Islet of Langerhans (tissue), 1 donor: ENCODE results near the gene GLYR1.
A peak's percentile ranks its signal among the peaks of the same experiment; 100 is the strongest.

Experiments used
- FAIRE-seq: peaks from one replicate; lab custom pipeline; 2011; peaks lifted over from hg19 to GRCh38; lab: Jason Lieb, UNC

Gene GLYR1

DNA sequence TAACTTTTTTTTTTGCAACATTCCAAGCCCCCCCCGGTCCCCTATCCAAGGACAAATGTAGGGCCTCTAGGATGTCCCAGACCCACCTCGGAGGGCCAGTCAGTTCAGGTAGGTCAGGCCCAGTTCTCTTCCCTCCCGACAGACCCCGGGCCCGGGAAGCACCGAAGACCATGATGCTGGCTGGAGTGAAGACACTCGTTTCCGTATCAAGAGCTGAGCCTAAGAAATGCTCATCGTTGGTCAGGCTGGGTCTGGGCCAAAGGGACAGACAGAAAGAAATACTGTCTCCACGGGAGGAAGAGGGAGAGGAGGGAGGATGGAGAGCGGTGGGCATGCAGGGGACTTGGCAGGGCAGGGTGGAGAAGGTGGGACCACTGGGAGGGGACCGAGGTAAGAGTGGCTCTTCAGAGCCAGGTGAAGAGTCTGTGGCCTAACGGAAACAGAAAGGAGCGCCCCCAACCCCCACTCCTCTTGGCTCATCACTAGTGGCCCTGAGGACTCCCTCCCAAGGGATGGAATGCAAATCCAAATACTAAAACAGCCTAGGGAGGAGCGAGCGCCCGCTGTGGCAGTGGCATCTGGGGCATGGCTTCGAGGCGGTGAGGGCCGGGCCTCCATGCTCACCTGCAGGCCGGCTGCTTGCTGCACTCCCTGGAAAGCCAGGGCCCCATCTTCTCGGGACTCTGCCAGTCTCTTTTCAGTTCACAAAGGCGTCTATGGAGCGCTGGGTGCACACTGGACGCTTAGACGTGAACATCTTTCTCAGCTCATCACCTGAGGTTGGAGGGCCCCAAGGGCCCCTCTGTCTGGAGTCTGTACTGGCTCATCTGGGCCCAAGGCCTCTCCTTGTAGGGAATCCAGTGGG, 43.0 kb downstream of the GLYR1 start:
- FAIRE-seq = no peak

- no peak for FAIRE-seq
Measured at GRCh38 chr16:4803401-4803844, 43.7 kb downstream of the GLYR1 start.

GRCh38 chr16:4802659-4803287, 44.3 kb downstream of the GLYR1 start:
- no peak for FAIRE-seq

DNA sequence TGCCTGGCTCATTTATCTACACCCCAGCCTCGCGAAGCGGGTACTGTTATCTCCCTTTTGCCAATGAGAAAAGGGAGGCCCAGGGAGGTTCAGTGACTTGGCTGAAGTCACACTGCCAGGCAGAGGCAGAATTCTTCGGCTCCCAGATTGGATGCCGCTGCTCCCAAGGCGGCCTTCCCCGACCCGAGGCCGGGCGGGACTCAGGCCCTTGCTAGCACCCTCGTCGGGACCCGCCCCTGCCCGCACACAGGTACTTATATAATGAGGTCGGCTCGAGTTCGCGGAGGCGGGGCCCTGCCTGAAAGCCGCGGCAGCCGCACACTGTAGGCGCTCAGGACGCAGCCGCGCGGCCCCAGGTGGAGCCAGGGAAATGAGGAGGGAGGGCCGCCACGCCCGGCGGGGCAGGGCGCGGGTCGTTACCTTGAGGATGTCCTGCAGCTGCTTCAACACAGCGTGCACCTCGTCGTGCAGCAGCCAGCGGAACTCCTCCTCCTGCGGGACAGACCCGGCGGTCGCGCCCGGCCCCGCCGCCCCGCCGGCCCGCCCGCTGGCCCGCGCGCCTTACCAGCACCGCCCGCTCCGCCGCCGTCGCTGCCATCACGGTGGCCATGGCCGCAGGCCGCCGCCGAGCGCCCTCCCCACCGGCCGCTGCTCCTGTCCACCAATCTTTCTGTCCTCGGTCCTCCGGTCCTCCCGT, 45.0 kb downstream of the GLYR1 start, which contains the start of gene ROGDI:
Gene ROGDI (minus strand): TSS at position 672 of the 697 bp plus-strand sequence. CDS start 62 bp downstream, at position 610.
- no peak for FAIRE-seq

DNA sequence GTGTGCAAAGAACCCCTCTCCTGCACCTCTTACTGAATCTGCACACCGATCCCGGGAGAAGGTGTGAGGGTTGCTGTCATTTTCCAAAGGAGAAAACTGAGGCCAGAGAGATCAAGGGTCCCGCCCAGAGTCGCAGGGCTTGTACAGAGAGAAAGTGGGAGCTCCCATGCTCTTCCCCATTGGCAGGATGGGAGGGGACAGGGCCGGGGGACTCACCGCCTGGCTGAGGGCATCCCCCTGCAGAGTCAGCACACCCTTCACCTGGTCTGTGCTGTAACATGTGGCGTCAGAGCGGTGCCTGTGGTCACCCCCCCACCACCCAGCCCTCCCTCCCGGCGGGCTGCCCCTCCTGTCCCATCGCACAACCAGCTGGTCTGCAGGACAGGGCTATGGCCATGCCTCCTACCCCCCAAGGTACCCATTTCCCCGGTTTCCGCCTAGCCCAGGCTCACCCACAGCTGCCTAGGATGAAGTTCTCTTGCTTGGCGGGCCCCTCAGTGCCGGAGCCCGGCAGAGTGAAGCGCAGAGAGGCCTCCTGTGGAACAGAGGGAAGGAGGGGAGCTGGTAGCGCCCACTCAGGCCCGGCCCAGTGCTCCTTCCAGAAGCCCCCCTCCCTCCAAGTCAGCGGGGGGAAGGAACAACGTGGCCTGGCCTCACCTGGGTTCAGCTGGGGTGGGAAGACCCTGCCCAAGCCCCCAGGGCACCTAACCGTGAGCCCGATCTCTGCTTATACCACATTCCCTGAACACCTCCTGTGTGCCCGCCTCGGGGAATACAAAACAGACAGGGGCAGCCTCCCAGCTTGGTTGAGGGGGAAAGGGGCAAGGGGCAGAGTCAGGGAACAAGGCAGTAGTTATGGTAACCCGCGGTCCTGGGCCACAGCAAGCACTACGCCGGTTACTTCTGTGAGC, 45.8 kb downstream of the GLYR1 start:
- FAIRE-seq = no peak

DNA sequence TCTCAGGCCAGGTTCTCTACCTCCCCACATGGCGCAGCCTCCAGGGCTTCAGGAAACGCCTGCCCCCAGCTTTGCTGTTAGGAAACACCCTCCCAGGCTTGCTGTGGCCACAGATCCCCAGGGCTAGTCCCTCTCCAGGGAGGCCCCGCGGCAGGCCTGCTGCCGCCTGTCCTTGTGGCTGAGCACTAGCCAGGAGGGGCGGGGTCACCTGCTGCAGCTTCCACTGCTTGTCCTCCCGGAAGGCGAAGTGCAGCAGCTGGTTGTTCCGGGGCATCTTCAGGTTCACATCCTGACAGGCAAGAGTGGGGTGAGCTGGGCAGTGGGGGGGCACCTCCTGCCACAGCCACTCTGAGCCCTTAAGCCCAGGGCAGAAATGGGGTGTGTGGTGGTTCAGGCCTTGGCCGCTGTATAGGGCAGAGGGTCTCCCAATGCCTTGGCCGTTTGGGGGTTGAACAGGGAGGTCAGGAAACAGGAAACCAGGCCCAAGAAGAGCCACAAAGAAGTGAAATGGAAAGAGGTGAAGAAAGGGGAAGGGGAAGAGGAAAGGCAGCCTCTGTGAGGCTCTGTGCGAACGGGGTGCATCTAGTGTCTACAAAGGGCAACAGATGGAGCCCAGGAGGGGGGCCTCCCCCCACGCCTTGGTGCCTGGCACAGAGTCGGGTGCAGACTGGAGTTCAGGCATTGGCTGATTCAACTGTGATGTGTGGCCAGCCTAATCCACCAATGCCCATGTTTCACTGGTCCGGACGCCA, 46.6 kb downstream of the GLYR1 start:
- no peak for FAIRE-seq

GRCh38 chr16:4799171-4799855, 47.8 kb downstream of the GLYR1 start:
- no peak for FAIRE-seq

GRCh38 chr16:4798456-4798855, 48.6 kb downstream of the GLYR1 start:
- no peak for FAIRE-seq

- no peak for FAIRE-seq
Measured at GRCh38 chr16:4797805-4798252, 49.3 kb downstream of the GLYR1 start.

- no peak for FAIRE-seq
Measured at GRCh38 chr16:4796982-4797804, 49.9 kb downstream of the GLYR1 start.

DNA sequence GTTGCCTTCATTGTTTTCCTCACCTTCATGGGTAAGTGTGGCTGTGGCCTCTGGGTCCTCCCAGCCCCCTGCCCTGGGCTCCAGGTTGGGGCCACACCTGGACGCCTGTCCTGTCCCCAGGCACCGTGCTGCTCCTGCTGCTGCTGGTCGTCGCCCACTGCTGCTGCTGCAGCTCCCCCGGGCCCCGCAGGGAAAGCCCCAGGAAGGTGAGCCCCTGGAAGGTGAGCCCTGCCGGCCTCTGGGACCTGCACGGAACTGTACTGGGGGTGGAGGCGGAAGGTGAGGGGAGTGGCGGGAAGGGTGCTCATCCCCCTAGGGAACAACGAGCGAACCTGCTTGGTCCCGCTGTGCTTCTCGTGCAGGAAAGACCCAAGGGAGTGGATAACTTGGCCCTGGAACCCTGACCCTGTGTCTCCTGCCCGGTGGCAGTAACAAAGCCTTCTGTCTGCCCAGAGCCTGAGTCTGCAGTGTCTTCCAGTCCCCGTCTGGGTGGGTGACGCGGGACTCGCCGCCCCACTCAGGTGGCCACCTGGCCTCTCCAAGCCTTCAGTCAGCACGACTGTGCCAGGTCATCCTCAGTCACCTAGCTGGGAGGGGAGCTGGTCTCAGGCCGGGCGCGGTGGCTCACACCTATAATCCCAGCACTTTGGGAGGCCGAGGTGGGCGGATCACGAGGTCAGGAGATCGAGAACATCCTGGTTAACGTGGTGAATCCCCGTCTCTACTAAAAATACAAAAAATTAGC, 51.1 kb downstream of the GLYR1 start:
- no peak for FAIRE-seq

DNA sequence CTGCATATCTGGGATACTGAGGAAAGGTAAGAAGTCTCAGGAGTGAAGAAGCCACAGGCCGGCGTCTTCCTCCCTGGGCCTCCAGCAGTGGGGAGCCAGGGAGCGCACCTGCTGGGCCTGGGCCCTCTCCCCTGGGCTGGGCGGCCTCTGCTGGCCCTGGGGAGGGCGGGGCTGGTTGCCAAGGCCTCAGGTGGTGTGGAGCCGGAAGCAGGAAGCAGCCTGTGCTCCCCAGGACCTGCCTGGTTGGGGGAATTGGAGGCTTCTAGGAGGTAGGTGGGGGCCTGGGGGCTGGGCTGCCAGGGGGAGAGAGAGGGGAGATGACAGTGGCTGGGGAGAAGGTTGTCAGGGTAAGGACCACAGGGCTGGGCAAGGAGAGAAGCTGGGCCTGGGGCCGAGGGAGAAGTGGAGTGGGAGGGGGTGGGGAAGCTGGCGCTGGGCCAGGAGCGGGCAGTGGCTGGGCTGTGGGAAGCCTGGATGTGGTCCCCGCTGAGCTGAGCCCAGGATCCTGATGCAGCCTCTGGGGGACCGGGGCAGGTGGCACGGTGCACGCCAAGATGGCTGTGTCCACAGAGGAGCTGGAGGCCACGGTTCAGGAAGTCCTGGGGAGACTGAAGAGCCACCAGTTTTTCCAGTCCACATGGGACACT, 51.8 kb downstream of the GLYR1 start, which contains the start of gene SMIM22:
Gene SMIM22 (plus strand): TSS at position 189 of the 647 bp plus-strand sequence. CDS start 366 bp downstream, at position 555.
- FAIRE-seq = no peak

DNA sequence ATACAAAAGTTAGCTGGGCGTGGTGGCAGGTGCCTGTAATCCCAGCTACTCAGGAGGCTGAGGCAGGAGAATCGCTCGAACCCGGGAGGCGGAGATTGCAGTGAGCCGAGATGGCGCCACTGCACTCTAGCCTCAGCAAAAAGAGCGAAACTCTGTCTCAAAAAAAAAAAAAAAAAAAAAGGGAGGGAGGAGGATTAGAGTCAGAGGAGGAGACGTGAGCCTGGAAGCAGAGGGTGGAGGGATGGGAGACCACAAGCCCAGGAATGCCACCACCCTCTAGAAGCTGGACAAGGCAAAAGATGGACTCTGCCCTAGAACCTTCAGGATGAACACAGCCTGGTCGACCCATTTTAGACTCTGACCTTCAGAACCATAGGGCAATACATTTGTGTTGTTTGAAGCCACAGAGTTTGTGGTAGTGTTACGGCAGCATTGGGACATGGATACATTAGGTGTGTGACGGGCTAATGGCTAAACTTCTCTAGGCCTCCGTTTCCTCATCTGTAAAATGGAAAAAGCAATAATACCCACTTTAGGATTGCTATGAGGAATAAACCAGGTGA, 54.1 kb downstream of the GLYR1 start:
- no peak for FAIRE-seq

- no peak for FAIRE-seq
Measured at GRCh38 chr16:4790871-4791270, 56.2 kb downstream of the GLYR1 start.

GRCh38 chr16:4790261-4790660, 56.8 kb downstream of the GLYR1 start:
- FAIRE-seq = no peak

- FAIRE-seq = no peak
Measured at GRCh38 chr16:4788910-4789309, 58.2 kb downstream of the GLYR1 start.

DNA sequence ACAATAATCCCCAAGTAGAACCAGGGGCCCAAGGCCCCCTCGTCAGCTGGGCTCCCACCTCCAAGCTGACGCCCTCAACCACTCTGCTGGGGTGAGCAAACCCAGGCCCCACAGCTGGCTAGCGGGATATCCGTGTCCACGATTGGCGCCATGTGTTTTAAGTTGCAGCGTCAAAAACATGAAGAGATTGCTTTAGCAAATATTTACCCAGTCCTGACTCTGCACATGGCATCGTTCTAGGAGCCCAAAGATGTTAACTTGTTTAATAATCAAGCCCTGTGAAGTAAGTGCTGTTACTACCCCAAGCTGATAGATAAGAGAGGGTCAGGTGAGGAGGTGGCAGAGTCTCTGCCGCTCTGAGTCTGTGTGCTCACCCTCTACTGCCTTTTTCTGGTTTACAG, 58.6 kb downstream of the GLYR1 start:
- FAIRE-seq = peak; percentile 85
